K562 (cell line): Measurements from ENCODE around the gene MLST8.

Experiments used
- ATF3 ChIP-seq, 2 experiments: fragments of 450-650 bp in 1 of 2; sonication (generic) in 1 of 2; formaldehyde crosslinking in 1 of 2; IDR thresholded peaks in 1 of 2; conservative IDR thresholded peaks in 1 of 2; 2 replicates each; pipeline versions ENCODE4 v1.6.1 to v1.8.1; 2016 to 2023; ENCODE audit warnings: mild to moderate bottlenecking in 2 of 2, moderate library complexity in 2 of 2, inconsistent platforms in 1 of 2, missing genetic modification reagents in 1 of 2
- CTCF ChIP-seq, 3 experiments: IDR thresholded peaks in 2 of 3; conservative IDR thresholded peaks in 1 of 3; 2 replicates each; pipeline ENCODE4 v1.5.1; 2011 to 2012; ENCODE audit warnings: low read length in 3 of 3, mild to moderate bottlenecking in 3 of 3, control low read depth in 2 of 3, improper control_type of control experiment in 1 of 3, inconsistent platforms in 1 of 3, low read depth in 1 of 3, mixed read lengths in 1 of 3, moderate library complexity in 1 of 3; ENCODE audit not compliant: insufficient read depth in 2 of 3
- ETV6 ChIP-seq, 3 experiments: fragments of 150-350 bp in 1 of 3; sonication (generic) in 1 of 3; formaldehyde crosslinking in 1 of 3; IDR thresholded peaks; 2 replicates each; pipeline versions ENCODE4 v1.6.1 to v1.8.0; 2014 to 2022; ENCODE audit warnings: borderline replicate concordance in 2 of 3, low read depth in 2 of 3, antibody characterized with exemption in 1 of 3, low read length in 1 of 3, mild to moderate bottlenecking in 1 of 3, missing genetic modification reagents in 1 of 3
- JUNB ChIP-seq: fragments of 450-650 bp; formaldehyde crosslinking; conservative IDR thresholded peaks from 2 replicates; pipeline ENCODE4 v1.4.0; 2020; ENCODE audit warnings: mild to moderate bottlenecking
- PKNOX1 ChIP-seq: fragments of 450-650 bp; IDR thresholded peaks from 2 replicates; pipeline ENCODE4 v1.6.1; 2016
- POLR2A ChIP-seq: fragments of 450-650 bp; conservative IDR thresholded peaks from 2 replicates; pipeline ENCODE4 v1.6.1; 2016
- PRDM10 ChIP-seq: fragments of 450-650 bp; IDR thresholded peaks from 2 replicates; pipeline ENCODE4 v1.6.1; 2018; ENCODE audit not compliant: partially characterized antibody
- RNF2 ChIP-seq: sonication (generic); IDR thresholded peaks from 2 replicates; pipeline ENCODE4 v1.6.1; 2016
- TEAD2 ChIP-seq: fragments of 450-650 bp; IDR thresholded peaks from 2 replicates; pipeline ENCODE4 v1.6.1; 2016; ENCODE audit warnings: missing genetic modification characterization, control low read depth, missing compliant biosample characterization
- ZBED1 ChIP-seq: IDR thresholded peaks from 2 replicates; pipeline ENCODE4 v1.6.1; 2014
- ZC3H8 ChIP-seq: fragments of 450-650 bp; IDR thresholded peaks from 2 replicates; pipeline ENCODE4 v1.6.1; 2017
- ZNF274 ChIP-seq: IDR thresholded peaks from 2 replicates; pipeline ENCODE4 v1.6.1; 2011; ENCODE audit warnings: low read depth, mild to moderate bottlenecking, low read length, moderate library complexity, borderline replicate concordance

- no peak for TF ChIP-seq JUNB (CRISPR knock-in tag)
- TF ChIP-seq ZNF274, result no peak
- no peak for TF ChIP-seq CTCF (IDR thresholded peaks at IDR 0.05 in 2 of 3, conservative IDR thresholded peaks at IDR 0.05 in 1 of 3; ENCODE audit: insufficient read depth in 2 of 3, low read depth in 1 of 3, low read length in 3 of 3)
- TF ChIP-seq TEAD2, result no peak
- TF ChIP-seq ZBED1, result no peak
- no peak for TF ChIP-seq PKNOX1
- TF ChIP-seq PRDM10, result no peak
- peak; percentile 37; the same call in 1 of the 2 replicates for TF ChIP-seq POLR2A
- no peak for TF ChIP-seq ZC3H8
- no peak for TF ChIP-seq RNF2
- no peak for TF ChIP-seq ETV6 (IDR thresholded peaks at IDR 0.05; ENCODE audit: borderline replicate concordance in 1 of 2, low read depth in 2 of 2, low read length in 1 of 2)
- no peak for TF ChIP-seq ETV6 (CRISPR knock-in tag; IDR thresholded peaks at IDR 0.05; ENCODE audit: borderline replicate concordance)
- TF ChIP-seq ATF3 (IDR thresholded peaks at IDR 0.05), result no peak
- TF ChIP-seq ATF3 (CRISPR knock-in tag; conservative IDR thresholded peaks at IDR 0.05), result no peak
These were observed 18.0 kb upstream of the MLST8 start for GRCh38 chr16:2187212-2187611.
